NCI-H2029 treated with DMSO at 0.1 percent for 48 hours (cell line): ENCODE results near the gene OST4.

Source experiments
- DNase-seq: peaks from one replicate; lab custom pipeline; 2025; lab: John Stamatoyannopoulos, UW

The OST4 gene

DNA sequence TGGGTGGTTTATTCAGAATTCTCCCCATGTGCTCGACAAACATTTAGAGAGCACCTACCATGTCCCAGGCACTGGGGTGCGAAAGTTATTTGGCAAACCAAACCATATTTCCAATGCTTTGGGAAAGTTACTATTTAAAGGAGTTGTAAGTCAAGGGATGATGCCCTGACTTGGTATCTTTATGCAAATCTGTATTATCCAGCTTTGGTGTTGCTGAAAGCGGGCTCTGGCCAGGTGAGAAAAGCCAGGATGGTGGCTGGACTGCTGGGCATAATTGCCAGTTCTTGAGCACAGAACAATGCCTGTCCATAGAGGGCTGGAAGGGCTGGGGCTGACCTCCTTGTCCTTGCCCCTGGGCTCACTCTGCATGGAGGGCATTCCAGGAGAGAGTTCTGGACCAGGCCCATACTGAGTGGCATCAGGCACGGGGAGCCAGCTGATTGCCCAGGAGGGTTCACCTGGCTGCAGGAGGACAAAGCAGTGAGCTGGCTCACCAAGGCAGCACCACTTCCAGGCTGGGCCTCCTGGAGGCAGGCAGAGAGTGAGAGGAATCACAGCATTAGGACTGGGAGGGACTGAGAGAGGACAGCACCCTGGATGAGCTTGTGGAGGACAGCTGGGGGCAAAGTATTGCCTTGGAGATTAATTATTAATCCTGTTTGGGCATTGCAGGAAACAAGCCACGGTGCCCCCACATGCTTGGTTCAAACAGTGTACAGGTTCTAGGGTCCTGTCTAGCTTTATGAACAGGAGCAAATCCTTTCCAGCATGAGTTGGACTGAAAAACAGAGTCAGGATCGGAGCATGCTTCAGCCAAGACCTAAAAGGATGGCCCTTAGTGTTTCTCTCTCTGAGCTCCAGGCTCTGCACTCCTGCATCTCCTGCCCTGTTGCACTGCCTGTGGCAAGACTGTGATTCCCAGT, 22.2 kb upstream of the OST4 start:
- DNase-seq = no peak

DNA sequence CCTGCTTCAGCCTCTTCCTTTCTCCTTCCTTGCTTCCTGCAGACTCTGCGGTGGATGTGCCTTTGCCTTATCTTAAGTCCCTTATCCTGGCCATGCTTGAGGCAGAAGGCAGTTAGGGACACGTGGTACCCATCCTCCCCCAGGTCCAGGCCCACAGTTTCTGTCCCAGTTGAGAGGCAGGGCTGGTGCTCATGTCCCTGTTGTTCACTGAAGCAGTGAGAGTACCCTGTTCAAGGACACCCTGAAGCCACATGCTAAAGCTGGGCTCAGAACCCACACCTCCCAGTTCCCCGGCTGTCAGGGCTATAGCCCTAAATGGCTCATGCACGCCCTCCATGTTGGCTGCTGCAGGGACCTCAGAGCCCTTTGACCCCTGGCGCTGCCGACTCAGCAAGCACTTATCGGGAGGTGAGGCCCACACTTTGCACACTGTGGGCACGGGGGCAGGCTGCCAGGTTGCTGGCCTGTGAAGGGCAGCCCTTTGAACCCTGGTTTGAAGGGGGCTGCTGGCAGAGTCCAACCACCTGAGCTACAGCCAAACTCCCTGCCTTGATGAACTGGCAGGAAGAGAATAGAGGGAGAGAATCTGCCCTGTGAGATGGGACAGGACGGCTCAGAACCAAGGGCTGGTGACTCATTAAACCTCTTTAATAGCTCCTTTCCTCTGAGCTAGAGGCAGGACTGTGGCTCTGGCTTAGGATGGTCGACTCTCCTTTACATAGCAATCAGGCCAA, 21.4 kb upstream of the OST4 start:
- no peak for DNase-seq

DNA sequence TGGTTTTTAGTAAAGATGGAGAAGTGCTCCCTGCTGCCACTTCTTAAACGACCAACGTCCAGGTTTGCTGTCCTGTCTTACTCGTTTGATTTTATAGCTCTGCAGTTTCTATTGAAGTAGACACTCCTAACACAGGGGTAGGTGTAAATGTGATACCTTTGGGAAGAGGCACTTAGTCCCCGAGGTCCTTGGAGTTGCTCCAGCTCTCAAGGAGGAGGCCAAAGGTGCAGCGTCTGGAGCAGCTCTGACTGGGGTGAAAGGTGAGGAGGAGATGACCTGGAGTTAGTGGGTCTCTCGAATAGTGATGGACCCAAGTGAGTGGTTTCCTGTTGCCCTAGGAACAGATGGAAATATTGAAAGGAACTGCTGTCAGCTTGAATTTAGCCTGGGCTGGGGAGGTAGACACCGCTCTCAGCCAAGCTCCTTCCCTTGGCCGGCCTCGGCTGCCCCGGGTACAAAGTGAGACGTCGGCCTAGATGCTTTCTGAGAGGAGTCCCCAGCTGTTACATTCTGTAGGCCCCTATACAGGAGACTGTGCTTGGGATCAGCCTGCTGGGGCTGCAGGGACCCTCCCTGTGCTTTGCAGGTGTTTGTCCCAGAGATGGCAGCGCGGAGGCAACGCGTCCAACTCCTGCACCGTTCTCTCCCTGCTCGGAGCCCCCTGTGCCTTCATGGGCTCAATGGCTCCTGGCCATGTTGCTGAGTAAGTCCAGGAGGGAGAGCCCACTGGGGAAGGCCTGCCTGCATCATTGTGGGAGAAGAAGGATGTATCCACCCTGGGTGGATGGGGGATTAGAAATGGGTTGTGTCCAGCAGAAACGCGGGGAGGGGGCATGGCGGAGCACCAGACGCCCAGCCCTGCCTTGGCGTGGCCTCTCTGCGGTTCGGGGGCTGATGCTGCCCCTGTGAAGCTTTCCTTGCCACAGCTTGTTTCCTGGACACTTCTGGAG, 20.6 kb upstream of the OST4 start:
- DNase-seq = no peak

DNA sequence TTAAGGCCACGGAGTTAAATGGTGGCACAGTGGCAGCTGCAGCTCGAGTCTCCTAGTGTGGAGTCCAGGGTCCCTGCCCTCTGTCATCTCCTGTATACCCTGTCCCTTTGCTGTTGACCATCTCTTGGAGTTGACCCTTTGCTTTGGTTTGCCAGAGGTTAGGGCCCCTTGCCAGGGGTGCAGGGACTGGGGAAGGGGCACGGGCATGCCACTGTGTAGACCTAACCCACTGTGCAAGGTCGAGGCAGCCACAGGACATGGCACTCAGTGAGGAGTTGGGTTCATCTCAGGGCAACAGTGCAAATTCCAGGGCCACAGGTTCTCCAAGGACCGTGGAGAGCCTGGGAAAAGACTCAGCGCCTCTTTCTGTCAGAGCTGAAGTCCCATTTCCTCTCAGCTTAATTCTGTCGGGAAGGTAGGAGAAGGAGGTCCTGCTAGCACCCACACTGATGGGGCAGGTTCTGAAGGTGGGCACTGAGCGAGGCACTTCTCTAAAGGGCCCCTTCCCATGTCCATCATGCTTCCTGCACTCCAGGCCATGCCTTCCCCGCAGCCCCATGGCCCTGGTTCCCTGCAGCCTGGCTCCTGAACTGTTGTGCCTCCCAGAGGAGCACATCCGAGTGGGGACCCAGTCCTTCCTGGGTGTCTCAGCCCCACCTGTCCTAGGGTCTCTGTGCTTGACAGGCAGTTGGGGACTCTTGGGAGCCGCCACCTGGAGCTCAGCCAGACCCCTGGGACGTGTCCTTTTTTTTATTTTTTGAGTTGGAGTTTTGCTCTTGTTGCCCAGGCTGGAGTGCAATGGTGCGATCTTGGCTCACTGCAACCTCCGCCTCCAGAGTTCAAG, 17.9 kb upstream of the OST4 start:
- no peak for DNase-seq

DNA sequence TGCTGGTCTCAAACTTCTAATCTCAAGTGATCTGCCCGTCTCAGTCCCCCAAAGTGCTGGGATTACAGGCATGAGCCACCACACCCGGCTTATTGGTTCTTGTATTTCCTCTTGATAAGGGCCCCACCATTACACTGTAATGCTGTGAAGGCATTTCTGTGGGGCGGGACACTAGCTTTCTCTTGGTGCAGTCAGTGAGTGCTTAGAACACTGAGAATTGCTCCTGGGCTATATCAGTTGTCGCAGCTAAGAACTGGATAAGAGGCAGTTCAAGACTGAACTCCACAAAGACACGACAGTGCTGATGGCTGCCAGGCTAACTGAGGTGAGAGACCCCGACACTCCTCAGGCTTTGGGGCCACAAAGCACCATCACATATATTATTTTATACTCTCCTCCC, 17.2 kb upstream of the OST4 start:
- DNase-seq = no peak

DNA sequence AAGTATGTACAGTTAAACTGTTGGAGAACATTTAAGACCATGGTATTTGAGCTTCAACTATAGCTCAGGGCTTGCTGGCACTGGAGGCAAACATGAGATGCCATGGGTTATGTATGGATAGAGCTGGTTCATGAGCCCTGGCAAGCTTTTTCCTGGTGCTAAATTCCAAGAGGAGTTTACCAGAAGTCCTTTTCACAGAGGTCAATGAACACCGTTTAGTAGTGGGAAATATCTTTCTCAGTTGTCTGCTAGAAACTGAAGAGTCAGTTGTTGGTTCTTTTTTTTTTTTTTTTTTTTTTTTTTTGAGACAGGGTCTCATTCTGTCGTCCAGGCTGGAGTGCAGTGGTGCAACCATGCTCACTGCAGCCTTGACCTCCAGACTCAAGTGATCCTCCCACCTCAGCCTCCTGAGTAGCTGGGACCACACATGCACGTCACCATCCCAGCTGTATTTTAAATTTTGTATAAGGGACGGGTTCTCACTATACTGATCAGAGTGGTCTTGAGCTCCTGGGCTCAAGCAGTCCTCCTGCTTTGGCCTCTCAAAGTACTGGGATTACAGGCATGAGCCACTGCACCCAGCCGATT, 16.5 kb upstream of the OST4 start:
- DNase-seq = no peak

DNA sequence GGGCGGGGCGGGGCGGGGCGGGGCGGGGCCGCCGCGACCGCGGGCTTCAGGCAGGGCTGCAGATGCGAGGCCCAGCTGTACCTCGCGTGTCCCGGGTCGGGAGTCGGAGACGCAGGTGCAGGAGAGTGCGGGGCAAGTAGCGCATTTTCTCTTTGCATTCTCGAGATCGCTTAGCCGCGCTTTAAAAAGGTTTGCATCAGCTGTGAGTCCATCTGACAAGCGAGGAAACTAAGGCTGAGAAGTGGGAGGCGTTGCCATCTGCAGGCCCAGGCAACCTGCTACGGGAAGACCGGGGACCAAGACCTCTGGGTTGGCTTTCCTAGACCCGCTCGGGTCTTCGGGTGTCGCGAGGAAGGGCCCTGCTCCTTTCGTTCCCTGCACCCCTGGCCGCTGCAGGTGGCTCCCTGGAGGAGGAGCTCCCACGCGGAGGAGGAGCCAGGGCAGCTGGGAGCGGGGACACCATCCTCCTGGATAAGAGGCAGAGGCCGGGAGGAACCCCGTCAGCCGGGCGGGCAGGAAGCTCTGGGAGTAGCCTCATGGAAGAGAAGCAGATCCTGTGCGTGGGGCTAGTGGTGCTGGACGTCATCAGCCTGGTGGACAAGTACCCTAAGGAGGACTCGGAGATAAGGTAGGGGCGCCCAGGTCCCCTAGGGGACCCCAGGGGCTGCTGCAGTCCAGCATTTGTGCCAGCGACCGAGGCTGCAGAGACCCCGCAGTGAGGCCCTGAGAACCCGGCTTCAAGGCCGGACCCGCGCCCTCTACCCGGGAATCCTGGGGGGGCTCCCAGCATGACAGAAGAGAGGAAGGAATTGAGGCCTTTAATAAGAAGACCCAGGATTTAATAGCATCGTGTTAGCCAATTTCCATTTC, 15.5 kb upstream of the OST4 start, which contains the start of gene KHK:
Gene KHK (plus strand): TSS at position 49 of the 870 bp plus-strand sequence. CDS start 488 bp downstream, at position 537.
- DNase-seq = peak; percentile 18

DNA sequence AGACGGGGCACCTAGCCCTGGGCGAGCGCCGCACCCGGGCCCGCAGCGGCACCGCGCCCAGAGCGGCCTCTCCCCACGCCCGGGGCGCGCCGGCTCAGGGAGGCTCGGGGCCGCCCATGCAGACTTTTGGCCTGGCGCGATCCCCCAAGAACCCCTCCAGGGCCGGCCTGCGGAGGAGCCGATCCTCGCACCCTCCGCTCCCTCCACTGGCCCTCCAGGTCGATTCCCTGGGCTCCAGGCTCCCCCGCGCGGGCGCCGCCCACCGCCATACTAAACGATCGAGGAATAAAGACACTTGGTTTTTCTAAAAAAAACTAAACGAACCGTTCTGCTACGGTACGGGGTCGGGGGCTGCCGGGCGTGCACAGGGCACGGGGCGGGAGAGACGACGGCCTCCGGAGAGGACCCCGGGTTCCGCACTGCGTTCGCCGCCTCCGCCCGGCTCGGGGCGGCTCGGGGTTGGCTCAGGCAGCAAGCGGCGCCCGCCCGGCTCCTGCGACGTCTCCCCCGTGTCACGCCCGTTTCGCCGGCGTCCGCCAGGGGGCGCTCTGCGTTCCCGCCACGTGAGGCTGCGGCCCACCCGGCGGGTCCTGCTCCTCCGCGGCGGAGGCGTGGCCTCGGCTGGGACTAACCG, 14.8 kb upstream of the OST4 start:
- peak; percentile 26 for DNase-seq

DNA sequence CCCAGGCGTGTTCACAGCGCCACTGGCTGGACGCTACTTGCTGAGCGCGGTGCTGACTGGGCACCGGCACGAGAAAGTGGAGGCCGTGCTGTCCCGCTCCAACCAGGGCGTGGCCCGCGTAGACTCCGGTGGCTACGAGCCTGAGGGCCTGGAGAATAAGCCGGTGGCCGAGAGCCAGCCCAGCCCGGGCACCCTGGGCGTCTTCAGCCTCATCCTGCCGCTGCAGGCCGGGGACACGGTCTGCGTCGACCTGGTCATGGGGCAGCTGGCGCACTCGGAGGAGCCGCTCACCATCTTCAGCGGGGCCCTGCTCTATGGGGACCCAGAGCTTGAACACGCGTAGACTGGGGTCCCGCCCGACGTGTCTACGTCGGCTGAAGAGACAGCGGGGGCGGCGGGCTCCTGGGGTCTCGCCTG, 14.2 kb upstream of the OST4 start:
- no peak for DNase-seq

DNA sequence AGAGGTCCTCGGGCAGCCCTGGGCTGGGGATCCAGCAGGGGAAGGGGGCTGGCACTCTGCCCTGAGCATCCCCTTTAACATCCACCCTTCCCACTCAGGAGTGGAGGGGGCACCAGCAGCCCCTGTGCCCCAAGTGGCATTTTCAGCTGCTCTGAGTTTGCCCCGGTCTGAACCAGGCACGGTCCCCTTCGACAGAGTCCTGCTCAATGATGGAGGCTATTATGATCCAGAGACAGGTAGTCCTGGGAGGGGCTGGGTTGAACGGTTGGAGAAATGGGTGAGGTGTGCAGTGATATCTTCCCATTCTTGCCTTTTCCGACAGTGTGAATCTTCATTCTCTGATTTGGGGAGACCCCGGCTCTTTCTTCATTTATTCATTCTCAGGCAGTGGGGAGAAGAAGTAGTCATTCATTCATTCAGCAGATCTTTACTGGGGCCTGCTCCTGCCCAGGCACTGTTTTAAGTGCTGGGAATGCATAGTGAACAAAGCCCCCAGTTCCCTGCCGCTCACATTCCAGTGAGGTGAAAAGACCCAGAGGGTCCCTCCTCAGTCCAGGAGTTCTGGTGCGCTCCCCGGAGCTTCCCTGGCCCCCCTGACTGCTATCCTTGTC, 13.7 kb upstream of the OST4 start:
- no peak for DNase-seq

DNA sequence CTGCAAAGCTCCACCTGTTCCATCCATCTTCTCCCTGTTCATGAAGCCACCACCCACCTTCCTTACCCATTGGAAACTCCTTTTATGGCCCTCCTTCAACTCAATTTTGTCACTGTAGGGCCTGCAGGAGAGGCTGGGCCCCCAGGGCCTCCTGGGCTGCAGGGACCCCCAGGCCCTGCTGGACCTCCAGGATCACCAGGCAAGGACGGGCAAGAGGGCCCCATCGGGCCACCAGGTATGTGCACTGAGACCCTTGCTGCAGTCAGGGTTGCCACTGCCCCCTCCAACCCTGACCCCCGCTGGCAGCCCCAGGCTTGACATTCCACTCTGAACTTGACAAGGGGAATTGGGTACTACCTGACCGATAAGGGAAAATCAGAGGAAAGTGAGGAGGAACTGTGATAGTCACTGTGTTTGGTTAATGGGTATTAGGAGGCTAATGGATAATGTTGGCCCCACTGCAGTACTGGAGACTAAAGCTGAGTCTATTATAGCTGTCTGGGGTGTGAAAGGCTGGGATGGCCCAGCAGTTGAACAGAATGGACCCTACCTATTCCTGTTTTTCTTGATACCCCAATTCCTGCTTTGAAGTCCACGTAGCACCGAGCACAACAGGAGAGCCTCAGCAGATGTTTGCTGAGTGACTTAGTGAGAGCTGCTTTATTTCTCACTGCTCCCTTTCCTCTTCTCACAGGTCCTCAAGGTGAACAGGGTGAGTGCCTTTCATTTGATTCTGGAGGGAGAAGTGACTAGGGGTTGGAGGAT, 13.0 kb upstream of the OST4 start:
- no peak for DNase-seq

DNA sequence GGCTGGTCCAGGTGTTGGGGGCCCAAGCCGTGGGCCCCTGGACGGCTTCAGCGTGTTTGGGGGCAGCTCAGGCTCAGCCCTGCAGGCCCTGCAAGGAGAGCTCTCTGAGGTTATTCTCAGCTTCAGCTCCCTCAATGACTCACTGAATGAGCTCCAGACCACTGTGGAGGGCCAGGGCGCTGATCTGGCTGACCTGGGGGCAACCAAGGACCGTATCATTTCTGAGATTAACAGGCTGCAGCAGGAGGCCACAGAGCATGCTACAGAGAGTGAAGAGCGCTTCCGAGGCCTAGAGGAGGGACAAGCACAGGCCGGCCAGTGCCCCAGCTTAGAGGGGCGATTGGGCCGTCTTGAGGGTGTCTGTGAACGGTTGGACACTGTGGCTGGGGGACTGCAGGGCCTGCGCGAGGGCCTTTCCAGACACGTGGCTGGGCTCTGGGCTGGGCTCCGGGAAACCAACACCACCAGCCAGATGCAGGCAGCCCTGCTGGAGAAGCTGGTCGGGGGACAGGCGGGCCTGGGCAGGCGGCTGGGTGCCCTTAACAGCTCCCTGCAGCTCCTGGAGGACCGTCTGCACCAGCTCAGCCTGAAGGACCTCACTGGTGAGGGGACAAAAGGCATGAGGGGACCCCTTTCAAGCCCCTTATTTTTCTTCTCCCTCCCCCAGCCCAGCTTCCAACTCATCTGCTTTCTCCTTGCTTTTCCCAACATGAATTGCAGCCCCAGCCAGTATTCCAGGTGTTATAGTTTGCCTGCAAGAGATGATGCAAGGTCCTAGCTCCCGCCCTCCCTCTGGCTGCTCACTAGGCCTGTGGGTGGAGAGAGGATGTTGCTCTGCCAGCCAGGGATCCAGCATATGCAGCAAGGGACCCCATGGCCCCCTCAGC, 12.2 kb upstream of the OST4 start:
- DNase-seq = no peak

DNA sequence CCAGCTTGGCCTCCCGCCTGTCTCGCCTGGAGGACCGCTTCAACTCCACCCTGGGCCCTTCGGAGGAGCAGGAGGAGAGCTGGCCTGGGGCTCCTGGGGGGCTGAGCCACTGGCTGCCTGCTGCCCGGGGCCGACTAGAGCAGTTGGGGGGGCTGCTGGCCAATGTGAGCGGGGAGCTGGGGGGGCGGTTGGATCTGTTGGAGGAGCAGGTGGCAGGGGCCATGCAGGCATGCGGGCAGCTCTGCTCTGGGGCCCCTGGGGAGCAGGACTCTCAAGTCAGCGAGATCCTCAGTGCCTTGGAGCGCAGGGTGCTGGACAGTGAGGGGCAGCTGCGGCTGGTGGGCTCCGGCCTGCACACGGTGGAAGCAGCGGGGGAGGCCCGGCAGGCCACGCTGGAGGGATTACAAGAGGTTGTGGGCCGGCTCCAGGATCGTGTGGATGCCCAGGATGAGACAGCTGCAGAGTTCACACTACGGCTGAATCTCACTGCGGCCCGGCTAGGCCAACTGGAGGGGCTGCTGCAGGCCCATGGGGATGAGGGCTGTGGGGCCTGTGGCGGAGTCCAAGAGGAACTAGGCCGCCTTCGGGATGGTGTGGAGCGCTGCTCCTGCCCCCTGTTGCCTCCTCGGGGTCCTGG, 11.4 kb upstream of the OST4 start:
- no peak for DNase-seq

DNA sequence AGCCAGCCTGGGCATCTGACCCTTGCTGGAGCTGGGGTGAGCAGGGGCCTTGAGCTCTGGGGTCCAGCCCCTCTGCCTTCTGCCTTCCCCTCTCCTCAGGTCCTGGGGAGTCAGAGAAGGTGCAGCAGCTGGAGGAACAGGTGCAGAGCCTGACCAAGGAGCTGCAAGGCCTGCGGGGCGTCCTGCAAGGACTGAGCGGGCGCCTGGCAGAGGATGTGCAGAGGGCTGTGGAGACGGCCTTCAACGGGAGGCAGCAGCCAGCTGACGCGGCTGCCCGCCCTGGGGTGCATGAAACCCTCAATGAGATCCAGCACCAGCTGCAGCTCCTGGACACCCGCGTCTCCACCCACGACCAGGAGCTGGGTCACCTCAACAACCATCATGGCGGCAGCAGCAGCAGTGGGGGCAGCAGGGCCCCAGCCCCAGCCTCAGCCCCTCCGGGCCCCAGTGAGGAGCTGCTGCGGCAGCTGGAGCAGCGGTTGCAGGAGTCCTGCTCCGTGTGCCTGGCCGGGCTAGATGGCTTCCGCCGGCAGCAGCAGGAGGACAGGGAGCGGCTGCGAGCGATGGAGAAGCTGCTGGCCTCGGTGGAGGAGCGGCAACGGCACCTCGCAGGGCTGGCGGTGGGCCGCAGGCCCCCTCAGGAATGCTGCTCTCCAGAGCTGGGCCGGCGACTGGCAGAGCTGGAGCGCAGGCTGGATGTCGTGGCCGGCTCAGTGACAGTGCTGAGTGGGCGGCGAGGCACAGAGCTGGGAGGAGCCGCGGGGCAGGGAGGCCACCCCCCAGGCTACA, 10.7 kb upstream of the OST4 start:
- DNase-seq = no peak

DNA sequence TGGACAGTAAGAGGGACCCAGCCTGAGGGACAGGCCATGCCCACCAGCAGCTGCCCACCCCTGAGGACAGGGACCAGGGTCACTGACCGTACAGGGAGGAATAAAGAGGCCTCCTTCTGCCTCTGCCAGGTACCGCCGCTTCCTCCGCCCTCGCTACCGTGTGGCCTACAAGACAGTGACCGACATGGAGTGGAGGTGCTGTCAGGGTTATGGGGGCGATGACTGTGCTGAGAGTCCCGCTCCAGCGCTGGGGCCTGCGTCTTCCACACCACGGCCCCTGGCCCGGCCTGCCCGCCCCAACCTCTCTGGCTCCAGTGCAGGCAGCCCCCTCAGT, 9.1 kb upstream of the OST4 start:
- no peak for DNase-seq

DNA sequence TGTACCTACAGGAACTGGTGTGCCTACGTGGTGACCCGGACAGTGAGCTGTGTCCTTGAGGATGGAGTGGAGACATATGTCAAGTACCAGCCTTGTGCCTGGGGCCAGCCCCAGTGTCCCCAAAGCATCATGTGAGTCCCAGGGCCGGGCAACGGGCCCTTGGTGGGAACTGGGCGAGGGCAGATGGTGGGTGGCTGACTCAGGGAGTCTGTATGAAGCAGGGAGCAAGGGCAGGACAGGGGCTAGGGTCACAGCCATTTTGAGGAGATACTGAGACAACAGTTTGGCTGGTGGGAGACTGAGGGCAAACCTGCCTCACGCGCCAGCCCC, 8.7 kb upstream of the OST4 start:
- DNase-seq = no peak
